Measurements from ENCODE around the gene CADM3. TPM values are rescaled to one million over a fixed set of nuclear protein-coding genes. Genes with fewer than 3 reads are reported as not detected.

CADM3 gene
- total RNA-seq, 1 donor from 2014 or later, result 10.0 TPM

DNA sequence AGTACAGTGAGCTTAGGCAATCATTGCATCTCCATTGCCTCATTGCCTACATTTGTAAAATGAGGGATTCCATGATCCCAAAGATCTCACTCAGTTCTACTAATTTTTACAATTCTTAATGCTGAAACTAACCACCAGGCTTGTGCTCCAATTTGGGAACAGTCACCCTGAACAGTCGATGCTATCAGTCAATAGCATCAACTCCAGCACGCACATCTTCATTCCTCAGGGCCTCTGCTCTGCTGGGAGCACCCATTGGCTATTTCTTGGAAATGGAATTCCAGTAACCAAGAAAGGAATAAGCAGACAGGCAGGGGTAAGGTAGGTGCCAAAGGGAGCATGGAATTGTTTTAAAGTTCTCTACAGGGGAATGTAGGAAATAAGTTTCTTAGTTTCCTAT is 19.0 kb downstream of the CADM3 start:
- Mint-ChIP-seq H3K27ac (ENCODE audit: unreplicated experiment) (no peak overlapping the region), H3K9me3 (no peaks in the 10 kb centered on the region), H3K36me3 (ENCODE audit: low read depth) (no peaks in the 10 kb centered on the region), H3K4me3 (no peak overlapping the region), H3K27me3 (ENCODE audit: low read depth) (peaks cover 15% of the 10 kb centered on the region), H3K4me1 (peaks cover 27% of the 10 kb centered on the region)
- no peak for DNase-seq (ENCODE audit: low read depth, low spot score)
- TF ChIP-seq, protein P1, sequence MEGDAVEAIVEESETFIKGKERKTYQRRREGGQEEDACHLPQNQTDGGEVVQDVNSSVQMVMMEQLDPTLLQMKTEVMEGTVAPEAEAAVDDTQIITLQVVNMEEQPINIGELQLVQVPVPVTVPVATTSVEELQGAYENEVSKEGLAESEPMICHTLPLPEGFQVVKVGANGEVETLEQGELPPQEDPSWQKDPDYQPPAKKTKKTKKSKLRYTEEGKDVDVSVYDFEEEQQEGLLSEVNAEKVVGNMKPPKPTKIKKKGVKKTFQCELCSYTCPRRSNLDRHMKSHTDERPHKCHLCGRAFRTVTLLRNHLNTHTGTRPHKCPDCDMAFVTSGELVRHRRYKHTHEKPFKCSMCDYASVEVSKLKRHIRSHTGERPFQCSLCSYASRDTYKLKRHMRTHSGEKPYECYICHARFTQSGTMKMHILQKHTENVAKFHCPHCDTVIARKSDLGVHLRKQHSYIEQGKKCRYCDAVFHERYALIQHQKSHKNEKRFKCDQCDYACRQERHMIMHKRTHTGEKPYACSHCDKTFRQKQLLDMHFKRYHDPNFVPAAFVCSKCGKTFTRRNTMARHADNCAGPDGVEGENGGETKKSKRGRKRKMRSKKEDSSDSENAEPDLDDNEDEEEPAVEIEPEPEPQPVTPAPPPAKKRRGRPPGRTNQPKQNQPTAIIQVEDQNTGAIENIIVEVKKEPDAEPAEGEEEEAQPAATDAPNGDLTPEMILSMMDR (conservative IDR thresholded peaks at IDR 0.05), result no peak

DNA sequence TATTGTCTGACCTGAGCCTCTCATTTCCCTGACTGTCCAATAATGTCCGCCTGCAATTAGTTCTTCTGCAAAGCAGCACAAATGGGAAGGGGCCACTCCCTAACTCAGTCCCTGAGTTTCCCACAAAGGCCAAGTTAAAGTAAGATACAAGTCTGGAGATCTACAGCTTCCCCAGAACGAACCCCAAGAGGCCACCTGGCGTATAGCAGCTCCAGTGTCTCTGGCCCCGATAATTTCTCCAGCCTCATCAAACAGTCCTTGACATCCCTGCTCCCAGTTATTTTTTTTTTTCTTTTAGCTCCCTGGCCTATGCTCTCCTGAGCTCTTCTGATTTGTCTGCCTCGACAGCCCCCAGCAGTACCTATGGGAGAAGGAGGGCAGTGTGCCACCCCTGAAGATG is 25.1 kb downstream of the CADM3 start:
- Mint-ChIP-seq H3K9me3 (no peaks in the 10 kb centered on the region), H3K4me3 (no peak overlapping the region)
- DNase-seq (ENCODE audit: low read depth, low spot score), result no peak

DNA sequence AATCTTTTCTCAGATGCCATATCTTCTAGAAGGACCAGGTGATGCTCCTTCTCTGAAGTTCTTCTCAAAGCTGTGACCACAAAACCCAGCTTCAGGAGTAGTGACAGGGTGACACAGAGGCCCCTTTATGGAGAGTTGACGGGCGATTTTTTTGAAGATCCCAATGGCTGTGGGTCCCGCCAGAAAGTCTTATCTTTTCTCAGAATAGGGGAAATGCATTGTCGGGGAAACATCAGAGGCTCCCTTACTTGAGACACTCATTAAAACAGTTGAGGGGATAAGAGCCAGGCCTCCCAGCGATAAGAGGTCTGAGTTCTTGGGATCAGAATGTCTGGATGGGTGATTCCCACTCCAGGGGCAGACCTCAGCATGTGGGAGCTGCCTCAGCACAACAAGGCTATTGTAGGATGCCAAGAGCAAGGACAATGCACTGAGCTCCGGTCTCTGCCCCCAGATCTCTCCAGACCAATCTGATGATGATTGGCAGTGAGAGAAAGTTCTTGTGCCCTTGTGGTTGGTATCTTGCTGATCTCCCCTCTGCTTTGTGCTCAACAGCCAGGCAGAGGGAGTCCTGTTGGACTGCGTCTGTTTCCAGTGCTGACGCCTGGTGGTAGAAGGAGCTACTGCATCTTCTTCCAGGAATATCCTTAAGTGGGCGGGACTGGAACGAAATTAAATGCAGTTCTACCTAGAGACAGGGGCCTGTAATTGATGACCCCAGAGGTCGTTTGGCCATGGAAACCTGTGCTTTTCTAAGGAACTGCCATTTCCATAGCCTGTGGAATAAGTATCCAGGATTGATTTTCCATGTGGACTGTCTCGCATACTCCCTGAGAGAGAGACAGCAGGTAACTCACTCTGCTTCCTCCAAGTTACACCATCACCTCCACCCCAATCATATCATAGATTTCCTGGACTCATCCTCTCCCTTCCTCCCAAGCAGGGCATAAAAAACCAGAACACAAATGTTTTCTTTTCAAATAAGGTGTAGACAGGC is 26.4 kb downstream of the CADM3 start:
- Mint-ChIP-seq H3K27me3 (ENCODE audit: low read depth) (no peaks in the 10 kb centered on the region), H3K36me3 (ENCODE audit: low read depth) (no peaks in the 10 kb centered on the region), H3K4me3 (no peak overlapping the region), H3K9me3 (no peaks in the 10 kb centered on the region), H3K27ac (ENCODE audit: unreplicated experiment) (no peak overlapping the region), H3K4me1 (peaks cover 16% of the 10 kb centered on the region)
- TF ChIP-seq, protein P1 (conservative IDR thresholded peaks at IDR 0.05), result peak; percentile 84
- peak; percentile 84 for DNase-seq (ENCODE audit: low read depth, low spot score)

More for the DNA sequence above, 25.1 kb downstream of the CADM3 start:
- TF ChIP-seq, protein P1 (conservative IDR thresholded peaks at IDR 0.05), result peak; percentile 35
- H3K27ac Mint-ChIP-seq (ENCODE audit: unreplicated experiment), result no peak overlapping the region
- H3K4me1 Mint-ChIP-seq, result peaks cover 11% of the 10 kb centered on the region
- H3K36me3 Mint-ChIP-seq (ENCODE audit: low read depth), result no peaks in the 10 kb centered on the region
- no peaks in the 10 kb centered on the region for H3K27me3 Mint-ChIP-seq (ENCODE audit: low read depth)

DNA sequence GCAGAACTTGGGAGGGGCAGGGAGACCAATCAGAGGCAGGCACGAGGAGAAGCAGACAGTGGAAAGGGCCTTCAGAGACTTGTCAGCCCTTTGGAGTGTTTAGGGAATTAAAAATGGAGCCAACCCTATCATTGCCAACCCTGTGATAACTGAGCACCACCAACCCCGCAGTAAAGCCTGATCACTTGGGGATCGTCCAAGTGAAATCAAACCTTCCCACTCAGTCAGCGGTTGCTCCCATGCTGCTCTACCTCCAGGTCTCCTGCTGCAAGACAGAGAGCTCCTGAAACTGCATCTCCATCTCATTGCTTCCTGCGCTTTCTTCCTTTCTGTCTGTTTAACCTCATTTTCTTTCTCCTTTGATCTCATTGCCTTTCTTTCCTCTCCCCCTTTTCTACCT is 28.5 kb downstream of the CADM3 start:
- peaks cover 18% of the 10 kb centered on the region for H3K27me3 Mint-ChIP-seq (ENCODE audit: low read depth)
- TF ChIP-seq, protein P1 (conservative IDR thresholded peaks at IDR 0.05), result no peak
- no peaks in the 10 kb centered on the region for H3K9me3 Mint-ChIP-seq
- H3K27ac Mint-ChIP-seq (ENCODE audit: unreplicated experiment), result no peak overlapping the region
- H3K4me1 Mint-ChIP-seq, result peaks cover 16% of the 10 kb centered on the region
- H3K4me3 Mint-ChIP-seq, result no peak overlapping the region
- no peaks in the 10 kb centered on the region for H3K36me3 Mint-ChIP-seq (ENCODE audit: low read depth)
- DNase-seq (ENCODE audit: low read depth, low spot score), result no peak

DNA sequence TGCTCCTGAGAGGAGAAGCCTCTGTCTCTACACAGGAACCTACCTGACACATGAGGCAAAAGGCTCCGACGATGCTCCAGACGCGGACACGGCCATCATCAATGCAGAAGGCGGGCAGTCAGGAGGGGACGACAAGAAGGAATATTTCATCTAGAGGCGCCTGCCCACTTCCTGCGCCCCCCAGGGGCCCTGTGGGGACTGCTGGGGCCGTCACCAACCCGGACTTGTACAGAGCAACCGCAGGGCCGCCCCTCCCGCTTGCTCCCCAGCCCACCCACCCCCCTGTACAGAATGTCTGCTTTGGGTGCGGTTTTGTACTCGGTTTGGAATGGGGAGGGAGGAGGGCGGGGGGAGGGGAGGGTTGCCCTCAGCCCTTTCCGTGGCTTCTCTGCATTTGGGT is 29.4 kb downstream of the CADM3 start:
- Mint-ChIP-seq H3K4me3 (no peak overlapping the region), H3K36me3 (ENCODE audit: low read depth) (no peaks in the 10 kb centered on the region), H3K4me1 (peaks cover 16% of the 10 kb centered on the region), H3K9me3 (no peaks in the 10 kb centered on the region), H3K27ac (ENCODE audit: unreplicated experiment) (no peak overlapping the region), H3K27me3 (ENCODE audit: low read depth) (peaks cover 27% of the 10 kb centered on the region)
- TF ChIP-seq, protein P1 (conservative IDR thresholded peaks at IDR 0.05), result no peak
- no peak for DNase-seq (ENCODE audit: low read depth, low spot score)
